Prostate gland (tissue), 2 donors: Measurements from ENCODE around the gene GCHFR. TPM values are rescaled to one million over a fixed set of nuclear protein-coding genes. Genes with fewer than 3 reads are reported as not detected.
A peak's percentile ranks its signal among the peaks of the same experiment; 100 is the strongest.

Experiments used
- DNase-seq: peaks from one replicate; pipeline ENCODE4 v3.0.0-alpha.2; 2019; ENCODE audit warnings: low spot score
- H3K27ac ChIP-seq, 2 donors: fragments of 200-600 bp; sonication (generic); 2 replicates each; pipeline ENCODE4 v1.5.1; 2017 to 2019
- H3K27me3 ChIP-seq: fragments of 200-600 bp; sonication (generic); replicated peaks from 2 replicates; pipeline ENCODE4 v1.5.1; 2019; ENCODE audit not compliant: insufficient read depth
- H3K36me3 ChIP-seq, 2 donors: fragments of 200-600 bp; sonication (generic); 1 replicate in 1 of 2; 2 replicates in 1 of 2; pipeline versions ENCODE4 v1.5.1 to v1.8.1; 2017 to 2019
- H3K4me1 ChIP-seq: fragments of 200-600 bp; sonication (generic); replicated peaks from 2 replicates; pipeline ENCODE4 v1.5.1; 2019
- H3K4me3 ChIP-seq, 2 donors: fragments of 200-600 bp; sonication (generic); 2 replicates each; pipeline ENCODE4 v1.5.1; 2017 to 2019
- H3K9me3 ChIP-seq: fragments of 200-600 bp; sonication (generic); 2 replicates; pipeline ENCODE4 v1.5.1; 2017
- CTCF ChIP-seq, 4 experiments: fragments of 200-600 bp in 2 of 4; fragments of 450-650 bp in 2 of 4; sonication (generic) in 2 of 4; IDR thresholded peaks; 1 replicate in 3 of 4; 2 replicates in 1 of 4; pipeline ENCODE4 v1.5.1; 2016 to 2019; ENCODE audit warnings: antibody characterized with exemption in 4 of 4, mild to moderate bottlenecking in 2 of 4, moderate library complexity in 2 of 4
- POLR2A ChIP-seq: fragments of 450-650 bp; IDR thresholded peaks from one replicate; pipeline ENCODE4 v1.6.1; 2016; ENCODE audit warnings: antibody characterized with exemption, mild to moderate bottlenecking
- POLR2AphosphoS5 ChIP-seq: sonication (generic); formaldehyde crosslinking; IDR thresholded peaks from one replicate; pipeline ENCODE4 v1.6.1; 2017; ENCODE audit warnings: antibody characterized with exemption
- WGBS: methylation state at CpG from one replicate; pipeline ENCODE4 v1.1.5; 2018; 5-methylcytosine and 5-hydroxymethylcytosine counted together
- intact Hi-C: fragments of 100-400 bp; cut with DNase I; formaldehyde crosslinking; loops from one replicate; pipeline ENCODE4 v1.14.2; 2022
- total RNA-seq, 2 donors: library from RNA; depleted of rRNA; stranded (reverse); fragments of >200 nt; gene quantifications; one replicate each; pipeline ENCODE4 v1.1.0, GENCODE V29; 2016

GCHFR gene
- total RNA-seq, 2 donors from 2014 or later: 14.3 to 61.3 TPM

- no peaks in the 10 kb centered on the region for H3K27me3 ChIP-seq
- intact Hi-C loops: no loop called here
- no peak overlapping the region for H3K4me3 ChIP-seq
- H3K36me3 ChIP-seq: peaks cover 0 to 4% of the 10 kb centered on the region in 2 donors
- no peaks in the 10 kb centered on the region for H3K9me3 ChIP-seq
- no peak for DNase-seq
- 93% methylated on average over 6 of the region's 6 CpGs for WGBS
- peaks cover 23% of the 10 kb centered on the region for H3K4me1 ChIP-seq
- no peak overlapping the region for H3K27ac ChIP-seq
- TF ChIP-seq POLR2AphosphoS5: no peak
- TF ChIP-seq CTCF (IDR thresholded peaks at IDR 0.05): no peak
- no peak for TF ChIP-seq POLR2A
These were observed 10.0 kb downstream of the GCHFR start for GRCh38 chr15:40773902-40774301.

GRCh38 chr15:40775007-40775406 is 11.1 kb downstream of the GCHFR start:
- TF ChIP-seq CTCF (IDR thresholded peaks at IDR 0.05): no peak
- no peak for TF ChIP-seq POLR2AphosphoS5
- TF ChIP-seq POLR2A: no peak
- Histone ChIP-seq H3K4me3 (no peak overlapping the region), H3K27me3 (no peaks in the 10 kb centered on the region), H3K27ac (no peak overlapping the region), H3K4me1 (peaks cover 14% of the 10 kb centered on the region), H3K9me3 (no peaks in the 10 kb centered on the region), H3K36me3 (peaks cover 4% of the 10 kb centered on the region in 2 donors)
- 94% methylated on average over 10 of the region's 10 CpGs for WGBS
- DNase-seq: no peak
- intact Hi-C loops: no loop called here

GRCh38 chr15:40775740-40776536 is 12.1 kb downstream of the GCHFR start:
- intact Hi-C loops: no loop called here
- H3K27ac ChIP-seq: peak overlapping the region; percentile 72 to 77

GRCh38 chr15:40776537-40777141 is 12.8 kb downstream of the GCHFR start:
- H3K9me3 ChIP-seq: no peaks in the 10 kb centered on the region
- peaks cover 4% of the 10 kb centered on the region in 2 donors for H3K36me3 ChIP-seq
- peaks cover 6% of the 10 kb centered on the region for H3K4me1 ChIP-seq
- DNase-seq: peak; percentile 93
- no peaks in the 10 kb centered on the region for H3K27me3 ChIP-seq
- H3K4me3 ChIP-seq: no peak overlapping the region
- intact Hi-C loops: no loop called here
- WGBS: 68% methylated on average over 11 of the region's 11 CpGs
- TF ChIP-seq CTCF (IDR thresholded peaks at IDR 0.05): no peak
- TF ChIP-seq POLR2A: peak; percentile 62
- peak; percentile 92 for TF ChIP-seq POLR2AphosphoS5
- peak overlapping the region; percentile 72 to 77 for H3K27ac ChIP-seq

More at GRCh38 chr15:40775740-40776536, 12.1 kb downstream of the GCHFR start:
- Histone ChIP-seq H3K36me3 (peaks cover 4% of the 10 kb centered on the region in 2 donors), H3K27me3 (no peaks in the 10 kb centered on the region), H3K9me3 (no peaks in the 10 kb centered on the region), H3K4me3 (no peak overlapping the region), H3K4me1 (peaks cover 6% of the 10 kb centered on the region)
- WGBS: 87% methylated on average over 14 of the region's 14 CpGs
- TF ChIP-seq POLR2AphosphoS5 (no peak), CTCF (IDR thresholded peaks at IDR 0.05) (no peak), POLR2A (no peak)
- DNase-seq: no peak
